Activated T-helper 9 cell treated with anti-CD3 and anti-CD28 coated beads, Interleukin-2, amount 50 U/mL, for 16 hours (primary cell): ENCODE data around the gene NRN1L.

Source experiments
- DNase-seq: peaks from one replicate; pipeline ENCODE4 v3.0.0-alpha.2; 2020; ENCODE audit warnings: low read depth

The NRN1L gene

DNA sequence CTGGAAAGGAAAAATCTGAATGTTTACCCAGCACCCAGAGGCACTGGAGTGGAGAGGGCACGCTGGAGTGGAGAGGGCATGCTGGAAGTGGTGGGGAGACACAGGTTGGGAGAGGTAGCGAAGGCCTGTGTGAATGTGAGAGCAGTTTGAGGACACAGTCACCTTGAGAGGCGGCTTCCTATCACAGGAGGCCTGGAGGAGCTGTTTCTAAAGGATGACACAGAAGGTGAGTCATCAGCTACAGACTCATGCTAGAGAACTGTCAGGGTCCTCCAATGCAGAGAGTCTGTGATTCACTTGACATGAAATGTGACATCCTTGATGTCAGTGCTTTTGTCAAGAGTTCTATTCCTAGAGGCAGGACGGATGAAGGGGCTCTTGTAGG, 33.2 kb downstream of the NRN1L start:
- DNase-seq: no peak

DNA sequence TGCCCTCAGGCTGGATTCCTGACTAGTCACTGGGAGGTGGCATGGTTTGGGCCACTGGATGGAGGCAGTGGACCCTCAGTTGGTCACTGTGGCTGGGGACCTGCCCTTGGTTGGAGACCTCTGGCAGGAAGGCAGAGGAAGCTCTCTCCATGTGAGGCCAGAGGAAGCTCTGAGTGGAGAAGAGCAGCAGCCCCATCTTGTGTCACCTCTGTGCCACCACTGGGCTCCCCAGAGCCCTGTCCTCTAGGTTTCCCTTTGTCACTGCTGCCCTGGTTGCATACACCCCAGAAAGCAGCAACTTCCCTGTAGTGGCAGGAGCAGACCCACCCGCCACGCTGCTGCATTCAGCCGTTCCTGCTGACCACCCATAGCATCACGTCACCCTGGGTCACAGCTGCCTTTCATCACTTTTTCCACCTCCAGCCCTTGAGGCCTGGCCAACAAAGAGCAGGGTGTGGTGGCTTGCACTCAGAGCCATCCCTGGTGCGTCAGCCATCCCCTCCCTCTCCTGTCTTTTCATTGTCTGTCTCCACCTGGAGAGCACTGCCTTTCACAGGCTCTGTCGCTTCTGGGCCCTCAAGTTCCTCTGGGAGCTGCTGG, 35.0 kb downstream of the NRN1L start:
- no peak for DNase-seq

DNA sequence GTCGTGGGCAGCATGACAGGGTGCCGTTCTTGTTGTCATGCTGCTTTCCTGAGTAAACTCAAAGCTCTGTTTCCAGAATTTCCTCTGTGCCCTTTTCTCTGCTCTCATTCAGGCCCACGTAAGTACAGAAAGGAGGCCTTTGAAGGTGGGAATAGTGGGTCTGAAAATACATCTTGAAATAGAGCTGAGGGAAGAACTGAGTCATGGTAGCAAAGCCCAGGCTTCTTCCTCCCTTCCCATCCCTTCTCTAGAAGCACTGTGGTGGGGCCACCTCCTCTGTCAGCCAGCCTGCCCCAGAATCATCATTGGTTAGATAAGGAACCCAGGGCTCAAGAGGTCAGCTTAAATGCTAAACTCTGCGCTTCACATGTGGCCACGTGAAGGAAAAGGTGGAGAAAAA, 37.5 kb downstream of the NRN1L start:
- no peak for DNase-seq

DNA sequence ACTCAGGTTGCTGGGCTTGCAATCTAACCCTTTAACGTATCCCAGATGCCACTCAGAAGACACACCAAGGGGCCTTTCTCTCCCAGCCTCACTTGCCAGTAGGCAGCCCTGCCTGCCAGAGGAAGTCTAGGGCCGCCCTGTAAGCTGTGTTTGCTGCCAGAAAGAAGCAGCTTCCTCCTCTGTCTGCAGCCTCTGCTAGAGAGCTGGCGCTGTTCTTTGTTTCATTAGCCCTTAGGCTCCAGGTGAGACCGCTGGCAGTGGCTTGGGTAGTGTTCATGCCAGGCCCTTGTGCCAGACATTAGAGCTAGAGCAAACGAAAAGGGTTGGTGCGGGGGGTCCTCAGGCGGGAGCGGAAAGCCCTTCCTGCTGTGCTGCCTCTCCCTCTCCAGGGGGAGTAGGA, 38.1 kb downstream of the NRN1L start:
- DNase-seq: no peak

DNA sequence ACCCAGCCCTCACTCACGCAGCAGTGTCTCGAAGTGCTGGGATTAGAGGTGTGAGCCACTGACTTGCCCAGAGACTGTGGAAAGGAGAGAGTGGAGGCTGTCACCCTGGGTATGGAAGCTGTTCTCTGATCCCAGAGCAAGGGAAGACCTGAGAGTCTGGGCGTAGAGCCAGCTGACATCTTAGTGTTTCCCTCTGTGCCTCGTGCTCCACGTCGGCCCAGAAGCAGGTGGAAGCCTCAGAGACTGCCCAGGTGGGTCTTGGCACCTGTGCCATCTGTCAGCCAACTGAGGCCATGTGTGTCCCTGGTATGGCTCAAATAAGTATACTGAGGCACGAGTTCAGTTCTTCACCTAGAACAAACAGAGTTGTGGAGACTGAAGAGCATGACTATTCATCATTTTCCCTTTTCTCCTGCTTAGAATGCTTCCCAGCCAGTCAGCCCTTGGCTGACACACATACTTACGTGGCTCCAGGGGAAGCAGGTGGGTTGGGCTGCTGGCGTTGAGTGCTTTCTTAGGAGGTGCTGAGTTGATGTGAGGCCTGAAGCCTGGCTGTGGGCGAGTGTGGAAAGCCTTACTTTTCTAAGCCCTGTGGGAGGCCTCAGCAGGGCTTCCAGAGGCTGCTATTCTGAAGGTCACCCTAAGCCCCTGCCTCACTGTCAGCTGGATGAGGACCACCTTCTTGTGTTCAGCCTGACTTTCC, 38.9 kb downstream of the NRN1L start:
- no peak for DNase-seq

DNA sequence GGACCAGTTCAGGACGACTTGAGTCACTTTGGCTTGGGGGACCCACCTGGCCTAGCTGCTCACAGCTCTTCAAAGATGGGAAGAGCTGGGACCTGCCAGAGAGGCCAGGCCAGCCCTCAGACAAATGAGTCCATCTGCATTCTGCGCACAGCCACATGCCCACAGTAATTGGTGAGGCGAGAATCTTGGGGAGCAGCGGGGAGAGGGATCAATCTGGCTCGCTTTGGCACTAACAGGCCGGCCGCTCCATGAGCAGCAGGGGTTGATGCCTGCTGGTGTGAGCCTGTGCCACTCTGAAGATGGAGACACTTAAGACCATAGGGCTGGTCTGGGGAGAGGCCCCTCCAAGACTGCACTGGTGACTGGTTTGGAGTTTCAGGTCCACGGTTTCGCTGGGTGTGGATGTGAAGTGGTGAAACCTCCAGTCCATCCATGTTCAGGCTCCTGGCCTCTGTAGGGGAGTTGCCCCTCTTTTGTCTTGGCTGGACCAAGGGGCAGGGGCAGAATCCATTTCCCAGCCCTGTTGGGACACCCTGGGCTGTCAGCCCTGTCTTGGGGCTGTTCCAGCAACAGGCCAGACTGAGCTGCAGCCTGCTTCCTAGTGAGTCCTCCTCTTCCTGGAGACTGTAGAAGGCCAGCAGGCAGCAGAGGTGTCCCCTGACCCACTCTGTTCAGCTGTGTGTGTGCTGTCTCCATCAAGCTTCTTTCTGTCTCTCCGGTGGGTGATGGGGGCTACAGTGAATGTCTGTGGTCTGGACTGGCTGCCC, 39.6 kb downstream of the NRN1L start:
- no peak for DNase-seq

DNA sequence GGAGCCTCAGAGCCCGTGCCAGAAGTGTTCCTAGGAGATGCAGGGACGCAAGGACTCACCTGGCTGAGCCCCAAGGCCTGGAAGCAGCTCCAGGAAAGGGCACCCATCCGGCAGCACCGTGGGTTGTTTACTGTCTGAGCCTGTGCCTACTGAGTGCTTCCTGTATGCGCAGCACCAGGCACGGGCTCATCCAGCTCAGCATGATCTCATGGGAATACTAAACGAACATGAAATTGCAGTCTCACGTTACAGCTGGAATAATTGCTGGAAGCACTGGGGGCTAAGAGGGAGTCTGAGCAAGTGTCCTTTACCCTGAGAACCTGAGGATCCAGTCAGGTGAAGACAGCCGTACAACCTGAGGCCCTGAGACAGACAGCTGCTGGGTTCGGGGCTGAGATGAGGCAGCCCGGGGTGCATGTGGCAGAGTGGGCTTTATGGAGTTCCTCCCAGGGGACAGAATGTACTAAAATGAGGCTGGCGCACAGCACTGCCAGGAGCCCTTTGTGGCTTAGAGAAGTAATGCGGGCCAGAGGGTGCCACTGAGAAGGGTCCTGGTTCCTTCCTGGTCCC, 41.6 kb downstream of the NRN1L start:
- no peak for DNase-seq

DNA sequence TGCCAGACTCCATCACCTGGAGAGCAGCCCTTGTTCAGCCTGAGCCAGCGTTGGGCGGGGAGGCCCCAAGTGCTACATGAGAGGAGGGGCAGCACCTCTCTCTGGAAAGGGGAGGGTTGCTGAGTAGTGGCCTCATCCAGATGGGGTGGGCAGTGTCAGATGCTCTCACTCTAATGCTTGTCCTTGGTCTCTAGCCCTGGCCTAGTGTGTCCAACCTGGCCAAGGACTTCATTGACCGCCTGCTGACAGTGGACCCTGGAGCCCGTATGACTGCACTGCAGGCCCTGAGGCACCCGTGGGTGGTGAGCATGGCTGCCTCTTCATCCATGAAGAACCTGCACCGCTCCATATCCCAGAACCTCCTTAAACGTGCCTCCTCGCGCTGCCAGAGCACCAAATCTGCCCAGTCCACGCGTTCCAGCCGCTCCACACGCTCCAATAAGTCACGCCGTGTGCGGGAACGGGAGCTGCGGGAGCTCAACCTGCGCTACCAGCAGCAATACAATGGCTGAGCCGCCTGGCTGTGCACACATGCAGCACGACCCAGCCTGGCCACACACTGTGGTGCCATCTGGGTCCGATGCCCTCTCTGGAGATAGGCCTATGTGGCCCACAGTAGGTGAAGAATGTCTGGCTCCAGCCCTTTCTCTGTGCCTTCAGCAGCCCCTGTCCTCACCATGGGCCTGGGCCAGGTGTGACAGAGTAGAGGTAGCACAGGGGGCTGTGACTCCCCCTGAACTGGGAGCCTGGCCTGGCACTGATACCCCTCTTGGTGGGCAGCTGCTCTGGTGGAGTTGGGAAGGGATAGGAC, 42.7 kb downstream of the NRN1L start:
- no peak for DNase-seq

DNA sequence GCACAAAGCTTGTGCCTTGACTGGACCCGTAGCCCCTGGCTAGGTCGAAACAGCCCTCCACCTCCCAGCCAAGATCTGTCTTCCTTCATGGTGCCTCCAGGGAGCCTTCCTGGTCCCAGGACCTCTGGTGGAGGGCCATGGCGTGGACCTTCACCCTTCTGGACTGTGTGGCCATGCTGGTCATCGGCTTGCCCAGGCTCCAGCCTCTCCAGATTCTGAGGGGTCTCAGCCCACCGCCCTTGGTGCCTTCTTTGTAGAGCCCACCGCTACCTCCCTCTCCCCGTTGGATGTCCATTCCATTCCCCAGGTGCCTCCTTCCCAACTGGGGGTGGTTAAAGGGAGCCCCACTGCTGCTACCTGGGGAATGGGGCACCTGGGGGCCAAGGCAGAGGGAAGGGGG, 43.5 kb downstream of the NRN1L start:
- DNase-seq: no peak

DNA sequence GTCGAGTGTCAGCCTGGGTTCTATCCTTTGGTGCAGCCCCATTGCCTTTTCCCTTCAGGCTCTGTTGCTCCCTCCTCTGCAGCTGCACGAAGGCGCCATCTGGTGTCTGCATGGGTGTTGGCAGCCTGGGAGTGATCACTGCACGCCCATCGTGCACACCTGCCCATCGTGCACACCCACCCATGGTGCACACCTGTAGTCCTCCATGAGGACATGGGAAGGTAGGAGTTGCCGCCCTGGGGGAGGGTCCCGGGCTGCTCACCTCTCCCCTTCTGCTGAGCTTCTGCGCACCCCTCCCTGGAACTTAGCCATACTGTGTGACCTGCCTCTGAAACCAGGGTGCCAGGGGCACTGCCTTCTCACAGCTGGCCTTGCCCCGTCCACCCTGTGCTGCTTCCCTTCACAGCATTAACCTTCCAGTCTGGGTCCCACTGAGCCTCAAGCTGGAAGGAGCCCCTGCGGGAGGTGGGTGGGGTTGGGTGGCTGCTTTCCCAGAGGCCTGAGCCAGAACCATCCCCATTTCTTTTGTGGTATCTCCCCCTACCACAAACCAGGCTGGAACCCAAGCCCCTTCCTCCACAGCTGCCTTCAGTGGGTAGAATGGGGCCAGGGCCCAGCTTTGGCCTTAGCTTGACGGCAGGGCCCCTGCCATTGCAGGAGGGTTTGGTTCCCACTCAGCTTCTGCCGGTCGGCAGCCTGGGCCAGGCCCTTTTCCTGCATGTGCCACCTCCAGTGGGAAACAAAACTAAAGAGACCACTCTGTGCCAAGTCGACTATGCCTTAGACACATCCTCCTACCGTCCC, 44.1 kb downstream of the NRN1L start:
- DNase-seq: peak; percentile 63

DNA sequence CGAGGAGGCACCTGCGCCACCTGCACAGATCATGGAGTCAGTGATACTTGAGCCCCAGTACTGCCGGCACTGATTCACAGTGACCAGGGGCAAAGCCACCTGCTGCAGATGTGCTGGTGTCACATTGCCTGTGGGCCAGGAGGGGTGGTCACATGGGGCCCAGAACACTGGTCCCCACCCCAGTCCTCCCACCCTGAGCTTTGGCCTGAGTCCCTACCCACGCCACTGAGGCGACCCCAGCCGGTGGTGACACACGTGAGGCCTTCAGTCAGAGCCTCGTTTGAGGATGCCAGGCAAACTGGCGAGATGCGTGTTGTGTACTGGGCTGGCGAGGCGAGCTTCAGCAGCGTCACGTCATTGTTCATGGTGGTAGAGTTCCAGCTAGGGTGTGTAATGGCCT, 45.5 kb downstream of the NRN1L start:
- no peak for DNase-seq

DNA sequence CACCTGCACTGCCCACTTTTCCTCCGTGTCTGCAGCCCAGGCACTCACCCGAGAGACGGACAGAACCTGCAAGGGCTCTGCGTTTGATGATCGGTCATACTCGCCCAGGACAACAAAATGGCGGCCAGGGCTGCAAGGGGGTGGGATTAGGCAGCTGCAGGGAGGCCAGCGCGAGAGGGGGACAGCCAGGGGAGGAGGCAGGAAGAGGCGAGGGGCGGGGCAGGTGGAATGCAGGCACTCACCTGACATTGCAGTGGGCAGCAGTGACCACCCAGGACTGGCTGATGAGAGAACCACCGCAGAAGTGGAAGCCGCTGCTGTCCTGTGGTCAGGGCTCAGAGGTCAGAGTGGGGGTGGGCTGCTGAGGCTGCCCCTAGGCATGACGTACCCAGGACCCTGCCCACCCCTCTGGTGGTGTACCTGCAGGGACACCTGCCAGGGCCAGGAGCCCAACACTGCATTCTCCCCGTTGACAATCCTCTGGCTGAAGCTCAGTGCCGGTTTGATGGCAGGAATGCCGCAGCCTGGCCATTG, 46.1 kb downstream of the NRN1L start:
- no peak for DNase-seq

DNA sequence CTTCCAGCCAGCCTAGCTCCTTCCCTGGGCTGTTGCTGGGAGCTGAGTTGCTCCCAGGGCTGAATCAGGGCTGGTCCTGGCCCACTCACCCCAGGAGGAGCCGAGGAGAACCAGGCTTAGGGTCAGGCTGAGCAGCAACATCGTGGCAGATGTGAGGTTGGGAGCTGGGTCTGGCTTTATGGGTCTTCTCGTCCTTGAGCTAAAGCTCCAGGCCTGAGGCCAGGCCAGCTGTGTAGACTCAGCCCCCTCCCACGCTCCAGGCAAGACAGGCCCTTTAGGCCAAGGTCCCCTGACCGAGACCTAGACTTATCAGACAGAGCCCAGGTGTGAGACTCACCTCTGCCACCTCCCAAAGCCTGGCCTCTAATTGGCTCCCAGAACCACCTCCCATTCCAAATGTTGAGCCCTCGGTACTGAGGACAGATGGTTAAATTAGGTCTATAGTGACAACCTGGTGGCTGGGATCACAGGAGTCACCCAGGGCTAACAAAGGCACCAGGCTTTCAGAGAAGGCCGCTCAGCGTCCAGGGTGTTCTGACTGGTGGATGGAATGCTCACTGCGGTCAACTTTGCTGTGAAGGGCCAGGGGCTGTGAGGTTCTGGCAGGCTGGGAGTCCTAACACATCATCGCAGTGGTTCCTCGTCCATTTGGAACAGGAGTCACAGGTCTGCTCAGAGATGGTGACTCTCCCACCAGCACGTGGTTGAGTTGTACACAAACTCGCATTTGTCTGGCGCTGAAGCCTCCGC, 47.2 kb downstream of the NRN1L start, which contains the start of gene CTRL:
Gene CTRL, minus strand, starts transcription at position 151 of the 750 bp plus-strand sequence. Its CDS starts 10 bp downstream, at position 141.
- DNase-seq: no peak

DNA sequence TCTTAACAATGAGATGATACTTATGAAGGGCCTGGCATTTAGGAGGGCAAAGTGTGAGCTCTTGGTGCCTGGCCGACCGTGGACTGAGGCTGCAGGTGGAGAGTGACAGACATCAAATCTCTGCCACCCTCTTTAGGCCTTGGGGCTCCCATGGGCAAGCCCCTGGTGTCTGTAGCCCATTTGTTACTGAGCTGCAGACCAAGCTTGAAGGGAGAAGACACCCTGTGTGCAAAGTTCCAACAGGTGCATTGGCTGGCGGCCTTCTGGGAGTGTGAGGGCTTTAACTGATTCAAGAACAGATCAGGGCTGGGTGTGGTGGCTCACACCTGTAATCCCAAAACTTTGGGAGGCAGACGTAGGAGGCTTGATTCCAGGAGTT, 47.8 kb downstream of the NRN1L start:
- DNase-seq: no peak

DNA sequence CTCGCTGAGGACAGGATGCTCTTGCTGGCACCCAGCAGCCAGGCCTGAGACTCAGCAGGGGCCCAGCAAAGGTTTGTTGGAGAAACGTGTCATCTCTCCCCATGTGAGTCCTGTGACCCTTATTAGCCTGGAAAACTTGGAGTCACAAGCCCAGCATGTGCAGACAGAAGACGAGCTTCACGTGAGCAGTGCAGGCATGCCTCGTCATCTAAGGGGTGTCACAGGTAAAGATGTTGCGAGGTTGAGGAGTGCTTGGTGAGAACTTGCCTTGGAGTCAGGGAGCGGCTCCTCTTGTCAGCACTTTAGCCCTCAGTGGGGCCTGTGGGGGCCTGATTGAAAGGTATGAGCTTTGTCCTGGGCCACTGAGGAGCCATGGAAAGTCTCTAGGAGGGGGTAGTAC, 49.1 kb downstream of the NRN1L start:
- no peak for DNase-seq

DNA sequence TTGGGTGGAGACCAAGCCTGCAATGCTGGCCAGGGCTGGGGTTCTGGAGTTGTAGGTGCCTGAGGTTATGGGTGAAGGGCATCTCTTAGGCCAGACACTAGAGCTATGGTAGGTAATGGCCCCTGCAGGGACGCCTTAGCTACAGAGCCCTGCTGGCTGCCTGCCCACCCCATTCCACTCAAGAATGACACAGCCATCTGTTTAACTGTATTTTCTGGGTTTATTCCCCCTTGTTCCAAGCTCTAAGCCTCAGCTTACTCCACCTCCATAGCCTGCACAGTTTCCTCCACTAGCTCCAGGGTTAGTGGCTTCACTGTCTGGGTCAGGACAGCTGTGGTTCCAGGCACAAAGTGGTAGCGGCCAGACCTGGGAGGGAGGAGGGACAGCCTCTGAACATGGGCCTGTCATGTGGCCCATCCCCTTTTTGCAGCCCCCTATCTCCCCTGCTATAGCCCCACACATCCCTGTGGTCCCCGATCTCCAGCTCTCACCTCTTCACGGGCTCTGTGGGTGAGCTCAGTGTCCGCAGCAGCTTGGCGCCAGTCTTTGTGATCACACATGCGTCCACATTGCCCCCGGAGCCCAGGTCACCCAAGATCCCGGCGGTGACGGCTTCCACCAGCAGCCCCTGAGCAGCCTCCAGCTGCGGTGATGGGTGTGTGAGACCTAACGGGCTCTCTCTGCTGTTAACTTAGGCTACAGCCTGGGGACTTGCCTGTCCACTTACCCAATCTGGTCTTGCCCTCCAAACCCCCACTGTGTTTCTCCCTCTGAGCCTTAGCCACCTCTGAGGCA, 49.8 kb downstream of the NRN1L start:
- no peak for DNase-seq

DNA sequence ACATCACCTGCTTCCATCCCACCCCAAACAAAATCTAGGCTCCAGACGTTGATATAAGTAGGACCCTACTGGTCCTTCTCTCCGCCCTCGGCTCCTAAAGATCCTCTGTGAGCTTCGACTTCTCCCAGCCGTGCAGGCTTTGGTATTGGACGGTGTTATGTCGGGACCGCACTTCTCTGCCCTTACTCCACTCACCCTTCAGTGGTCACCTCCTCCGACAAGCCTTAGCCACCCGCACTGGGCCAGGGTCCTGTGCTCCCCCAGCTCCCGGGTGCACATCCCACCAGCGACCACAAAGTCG, 50.4 kb downstream of the NRN1L start:
- no peak for DNase-seq

DNA sequence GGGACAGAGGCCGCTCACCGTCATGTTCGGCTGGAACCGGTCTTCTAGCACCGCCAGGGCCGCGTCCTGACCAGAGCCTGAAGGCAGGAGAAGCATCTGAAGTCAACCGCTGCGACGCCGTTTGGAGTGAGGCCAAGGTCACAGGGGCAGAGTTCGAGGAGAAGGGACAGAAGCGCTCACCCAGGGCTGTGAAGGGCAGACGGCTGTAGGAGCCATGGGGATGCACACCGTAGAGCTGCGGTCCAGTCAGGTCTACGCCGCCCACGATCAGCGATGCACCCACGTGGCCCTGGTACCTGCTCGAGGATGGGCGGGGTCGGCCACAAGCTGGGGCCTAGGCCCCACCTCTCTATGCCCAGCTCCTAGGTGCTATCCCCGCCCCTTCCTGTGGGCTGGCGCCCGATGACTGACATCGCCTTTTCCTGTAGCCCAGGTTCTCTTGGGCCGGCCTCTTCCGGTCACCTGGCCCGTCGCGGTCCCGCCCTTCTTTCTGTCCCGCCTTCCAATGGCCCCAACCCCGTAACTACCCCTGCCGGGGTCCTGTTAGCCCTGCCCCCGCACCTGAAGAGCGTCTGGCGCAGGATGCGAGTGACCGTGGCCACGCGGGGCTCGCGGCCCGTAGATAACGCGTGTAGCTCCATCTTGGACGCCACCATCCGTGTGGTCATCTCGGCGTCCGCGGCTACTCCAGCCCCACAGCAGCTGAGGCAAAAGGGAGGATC, 50.9 kb downstream of the NRN1L start:
- DNase-seq: peak; percentile 93
